Panc1 (cell line): ENCODE measurements around the gene RALGPS2. TPM values are rescaled to one million over a fixed set of nuclear protein-coding genes. Genes with fewer than 3 reads are reported as not detected.

Experiments used
- microRNA-seq: library from miRNA; unstranded; fragments of <30 nt; microRNA quantifications from one replicate; pipeline ENCODE4 v1.1.0, GENCODE V29; 2020; ENCODE audit not compliant: unreplicated experiment
- total RNA-seq: library from RNA; stranded (reverse); gene quantifications from one replicate; pipeline ENCODE4 v1.2.1, GENCODE V29; 2021; ENCODE audit not compliant: unreplicated experiment

Gene RALGPS2
- total RNA-seq, 1 experiment from 2014 or later = 5.4 TPM

Small RNAs within 50 kb of the gene (microRNA-seq; reads per million reads assigned to microRNA genes)
- not detected for gene MIR4424

Other genes with a start within 250 kb of the RALGPS2 start
- not detected for gene CLEC20A, start 228.3 kb upstream of the RALGPS2 start, total RNA-seq
- gene TEX35, start 212.1 kb upstream of the RALGPS2 start, total RNA-seq = not detected
- gene ANGPTL1, start 145.8 kb downstream of the RALGPS2 start, total RNA-seq = not detected